ENCODE data around the gene ZNF286A. TPM values are rescaled to one million over a fixed set of nuclear protein-coding genes. Genes with fewer than 3 reads are reported as not detected.
A peak's percentile ranks its signal among the peaks of the same experiment; 100 is the strongest.
"Not testable (repeated sequence)": the region's sequence is repeated elsewhere in the genome, so short reads cannot be mapped to it uniquely, and the experiment has no call there.

The ZNF286A gene
- total RNA-seq (10 to 100 TPM in 1 of 6 donors, 1 to 10 TPM in 5; 3.0 to 11.1 (median 5.6) TPM), polyA plus RNA-seq (1 to 10 TPM; 3.5 to 5.3 TPM)

GRCh38 chr17:15699413-15699924 is at the start of gene ZNF286A:
Gene ZNF286A, plus strand, starts transcription at chr17:15699752. Its CDS starts 578 bp downstream, at chr17:15700330.
- ATAC-seq, result peak; percentile 99 to 100 (median 100)
- H3K4me3 ChIP-seq, result peak within 1 kb of the TSS; percentile 26 to 47 (median 40)
- intact Hi-C loops (cut with DNase I); H3K27ac ChIP-seq; H3K4me1 ChIP-seq; H3K9me3 ChIP-seq; H3K27me3 ChIP-seq; H3K36me3 ChIP-seq: not testable (repeated sequence)
- DNase-seq, result peak; percentile 94 to 100 (median 100)
- peak; percentile 84 for FAIRE-seq
- 0% methylated on average over 42 to 44 of the region's 44 CpGs for WGBS, 2 donors

DNA sequence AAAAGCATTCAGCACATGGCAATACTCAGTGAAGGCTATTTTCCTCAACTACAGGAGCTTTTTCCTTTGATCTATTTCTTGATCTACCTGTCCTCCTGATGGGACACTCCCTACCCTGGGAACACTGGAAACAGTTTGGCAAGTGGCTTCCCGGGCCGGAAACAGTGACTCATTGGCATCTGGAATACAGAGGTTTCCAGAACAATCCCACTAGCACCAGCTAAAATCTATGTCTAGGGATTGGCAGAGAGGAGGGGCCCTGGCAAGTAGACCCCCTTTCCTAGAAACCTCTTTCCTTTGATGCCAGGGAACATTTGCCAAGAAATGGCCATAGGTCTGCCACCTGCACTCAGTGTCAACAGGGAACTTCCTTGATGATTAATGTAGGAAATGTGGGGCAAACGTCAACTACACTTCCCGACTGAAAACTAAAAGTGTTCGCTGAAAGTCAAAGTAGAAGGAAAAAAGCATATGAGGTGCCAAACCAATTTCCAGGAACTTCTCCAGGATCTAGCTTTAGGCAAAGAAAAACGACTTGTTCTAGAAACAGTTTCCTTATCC is 49.6 kb upstream of the ZNF286A start:
- FAIRE-seq (no peak), DNase-seq (peak in 1 of 6 donors; percentile 50), ATAC-seq (peak in 3 of 4 donors; percentile 28 to 36 (median 31))
- intact Hi-C loops (cut with DNase I), result no loop called here
- no peaks in the 10 kb centered on the region for H3K36me3 ChIP-seq
- WGBS, 2 donors, result 44 to 50% methylated on average over 6 of the region's 6 CpGs
- H3K9me3 ChIP-seq, result no peaks in the 10 kb centered on the region
- H3K27me3 ChIP-seq, result no peaks in the 10 kb centered on the region
- no peak overlapping the region for H3K4me3 ChIP-seq
- H3K27ac ChIP-seq, result peak overlapping the region in 2 of 4 donors; percentile 15 to 60
- H3K4me1 ChIP-seq, result peaks cover 0 to 9% (median 0%) of the 10 kb centered on the region in 3 donors
- TF ChIP-seq CTCF (IDR thresholded peaks at IDR 0.05), result no peak

GRCh38 chr17:15650741-15651582 is 48.6 kb upstream of the ZNF286A start:
- no peaks in the 10 kb centered on the region for H3K36me3 ChIP-seq
- H3K4me1 ChIP-seq, result peaks cover 0 to 9% (median 0%) of the 10 kb centered on the region in 3 donors
- peak overlapping the region in 2 of 4 donors; percentile 41 to 53 for H3K27ac ChIP-seq
- no peaks in the 10 kb centered on the region for H3K9me3 ChIP-seq
- DNase-seq (no peak), ATAC-seq (peak in 1 of 4 donors; percentile 2), FAIRE-seq (no peak)
- no peak for TF ChIP-seq CTCF (IDR thresholded peaks at IDR 0.05)
- intact Hi-C loops (cut with DNase I), result no loop called here
- 79 to 83% methylated on average over 14 of the region's 14 CpGs for WGBS, 2 donors
- no peaks in the 10 kb centered on the region for H3K27me3 ChIP-seq
- H3K4me3 ChIP-seq, result peak overlapping the region in 2 of 4 donors; percentile 13 to 38

- peak overlapping the region in 2 of 4 donors; percentile 13 to 38 for H3K4me3 ChIP-seq
- peak; percentile 57 to 87 (median 74) for DNase-seq
- H3K27ac ChIP-seq, result peak overlapping the region in 2 of 4 donors; percentile 41 to 53
- intact Hi-C loops (cut with DNase I), result no loop called here
- no peaks in the 10 kb centered on the region for H3K36me3 ChIP-seq
- no peaks in the 10 kb centered on the region for H3K9me3 ChIP-seq
- no peak for TF ChIP-seq CTCF (IDR thresholded peaks at IDR 0.05)
- FAIRE-seq, result peak; percentile 84
- 14 to 15% methylated on average over 8 of the region's 8 CpGs for WGBS, 2 donors
- H3K27me3 ChIP-seq, result no peaks in the 10 kb centered on the region
- ATAC-seq, result peak; percentile 73 to 91 (median 87)
- peaks cover 0 to 9% (median 0%) of the 10 kb centered on the region in 3 donors for H3K4me1 ChIP-seq
Measured at GRCh38 chr17:15651583-15652110, 47.9 kb upstream of the ZNF286A start.

GRCh38 chr17:15652960-15653359 is 46.6 kb upstream of the ZNF286A start:
- WGBS, 2 donors, result 88 to 95% methylated on average over 6 of the region's 6 CpGs
- no peak overlapping the region for H3K27ac ChIP-seq
- no peak for TF ChIP-seq CTCF (IDR thresholded peaks at IDR 0.05)
- H3K4me3 ChIP-seq, result no peak overlapping the region
- H3K9me3 ChIP-seq, result no peaks in the 10 kb centered on the region
- intact Hi-C loops (cut with DNase I), result no loop called here
- DNase-seq (no peak), FAIRE-seq (no peak), ATAC-seq (no peak)
- peaks cover 0 to 9% (median 0%) of the 10 kb centered on the region in 3 donors for H3K4me1 ChIP-seq
- H3K36me3 ChIP-seq, result no peaks in the 10 kb centered on the region
- no peaks in the 10 kb centered on the region for H3K27me3 ChIP-seq

DNA sequence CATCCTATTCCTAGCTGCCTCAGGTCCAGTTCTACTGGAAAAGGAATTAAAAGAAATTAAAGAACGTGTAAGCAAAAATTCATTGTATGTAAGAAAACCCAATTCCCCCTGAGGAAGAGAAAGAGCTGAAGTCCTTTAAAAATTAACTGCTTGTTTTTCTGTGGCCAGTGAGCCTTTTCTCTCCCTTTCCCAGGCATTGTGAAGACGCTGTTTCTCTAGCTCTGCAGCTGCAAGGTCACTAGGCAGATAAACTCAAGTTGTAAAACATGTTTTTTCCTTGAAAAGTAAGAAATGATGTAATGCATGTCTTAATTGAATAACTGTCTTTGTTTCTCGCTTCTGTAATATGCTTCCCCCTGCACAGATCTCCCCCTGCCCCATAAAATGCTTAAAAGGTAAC is 45.2 kb upstream of the ZNF286A start:
- H3K9me3 ChIP-seq; H3K27me3 ChIP-seq; H3K27ac ChIP-seq; H3K4me3 ChIP-seq; intact Hi-C loops (cut with DNase I); H3K36me3 ChIP-seq; DNase-seq; ATAC-seq; FAIRE-seq: not testable (repeated sequence)
- WGBS, 2 donors, result 59 to 64% methylated on average over 3 of the region's 3 CpGs
- H3K4me1 ChIP-seq, result peaks cover 2 to 10% (median 5%) of the 10 kb centered on the region in 3 donors
